HG02763 (cell line): ENCODE measurements around the gene CTIF.

Source experiments
- ATAC-seq: cut with Tn5 transposase; IDR thresholded peaks from one replicate; pipeline ENCODE4 v1.9.1; 2021; ENCODE audit warnings: mild to moderate bottlenecking, moderate library complexity; ENCODE audit not compliant: unreplicated experiment

CTIF gene

GRCh38 chr18:48599391-48599790, 60.6 kb downstream of the CTIF start:
- no peak for ATAC-seq

- no peak for ATAC-seq
Measured at GRCh38 chr18:48600046-48600445, 61.2 kb downstream of the CTIF start.

GRCh38 chr18:48600456-48601090, 61.7 kb downstream of the CTIF start:
- no peak for ATAC-seq

DNA sequence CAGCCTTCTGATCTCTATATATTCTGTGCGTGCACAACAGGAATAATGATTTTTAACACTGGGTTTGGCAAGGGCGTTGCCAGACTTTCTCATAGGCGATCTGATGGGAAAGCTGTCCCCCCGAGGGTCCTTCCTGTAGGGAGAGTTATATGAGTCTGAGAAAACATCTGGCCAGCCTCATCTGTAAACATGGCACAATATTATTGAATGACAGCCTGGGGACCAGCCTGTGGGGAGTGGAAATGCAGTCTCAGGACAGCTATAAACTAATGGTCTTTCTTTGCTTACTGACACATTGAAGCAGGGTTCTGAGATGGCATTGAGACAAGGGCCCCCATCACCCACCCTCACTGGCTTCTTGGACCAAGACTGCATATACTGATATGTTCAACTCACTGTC, 62.5 kb downstream of the CTIF start:
- ATAC-seq: no peak

DNA sequence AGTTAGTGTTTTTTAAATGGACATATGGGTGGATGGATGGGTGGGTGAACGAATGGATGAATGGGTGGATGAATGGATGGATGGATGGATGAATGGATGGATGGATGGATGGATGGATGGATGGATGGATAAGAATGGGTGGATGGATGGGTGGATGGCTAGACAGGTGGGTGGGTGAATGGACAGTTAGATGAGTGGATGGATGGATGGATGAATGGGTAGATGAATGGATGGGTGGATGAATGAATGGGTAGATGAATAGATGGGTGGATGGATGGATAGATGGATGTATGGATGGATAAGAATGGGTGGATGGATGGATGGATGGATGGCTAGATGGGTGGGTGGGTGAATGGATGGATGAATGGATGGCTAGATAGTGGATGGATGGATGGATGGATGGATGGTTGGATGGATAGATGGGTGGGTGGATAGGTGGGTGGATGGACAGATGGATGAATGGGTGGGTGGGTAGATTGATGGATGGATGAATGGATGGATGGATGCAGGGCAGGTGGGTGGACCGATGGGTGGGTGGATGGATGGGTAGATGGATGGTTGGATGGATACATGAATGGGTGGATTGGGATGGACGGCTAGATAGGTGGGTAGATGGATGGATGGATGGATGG, 64.0 kb downstream of the CTIF start:
- no peak for ATAC-seq

DNA sequence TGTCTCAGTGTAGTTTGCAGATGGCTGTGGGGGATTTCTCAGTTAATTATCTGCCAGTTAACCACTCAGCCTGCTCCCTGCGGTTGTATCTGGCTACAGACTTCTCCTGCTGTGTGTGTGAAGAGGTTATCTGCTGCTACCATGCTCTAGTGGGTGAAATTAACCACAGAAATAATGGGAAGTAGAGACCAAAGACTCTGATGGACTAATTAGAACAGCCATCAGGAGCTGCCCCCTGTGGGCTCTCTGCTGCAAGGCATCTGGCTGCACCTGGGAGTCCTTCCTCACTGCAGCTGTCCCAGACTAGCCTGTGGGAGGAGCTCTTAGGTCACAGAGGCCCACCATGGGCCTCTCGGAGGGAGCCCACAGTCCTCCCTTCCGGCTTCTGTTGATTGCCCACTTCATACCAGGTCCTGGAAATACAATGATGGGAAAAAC, 66.6 kb downstream of the CTIF start:
- peak; percentile 45 for ATAC-seq

- no peak for ATAC-seq
Measured at GRCh38 chr18:48607056-48607984, 68.5 kb downstream of the CTIF start.

GRCh38 chr18:48608581-48608980, 69.8 kb downstream of the CTIF start:
- ATAC-seq: no peak

- ATAC-seq: no peak
Measured at GRCh38 chr18:48609114-48609513, 70.3 kb downstream of the CTIF start.

GRCh38 chr18:48609820-48610815, 71.3 kb downstream of the CTIF start:
- no peak for ATAC-seq

DNA sequence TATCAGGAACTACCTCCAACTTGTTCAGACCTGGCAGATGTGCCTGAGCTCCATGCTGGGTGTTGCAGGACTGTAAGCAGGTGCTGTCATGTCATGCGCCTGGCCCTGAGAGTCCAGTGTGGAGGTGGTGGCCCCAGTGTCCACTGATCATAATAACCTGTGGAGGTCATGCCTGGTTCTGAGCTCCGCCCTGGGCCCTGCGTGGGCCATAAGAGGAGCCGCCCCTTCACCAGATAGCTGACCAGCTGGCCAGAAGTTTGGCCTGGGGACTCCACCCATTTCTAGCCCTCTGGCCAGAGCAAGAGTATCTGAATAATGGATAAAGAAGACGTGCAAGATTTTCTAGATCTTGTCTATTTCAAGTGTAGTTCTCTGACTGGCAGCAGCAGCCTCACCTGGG, 72.4 kb downstream of the CTIF start:
- ATAC-seq: no peak

DNA sequence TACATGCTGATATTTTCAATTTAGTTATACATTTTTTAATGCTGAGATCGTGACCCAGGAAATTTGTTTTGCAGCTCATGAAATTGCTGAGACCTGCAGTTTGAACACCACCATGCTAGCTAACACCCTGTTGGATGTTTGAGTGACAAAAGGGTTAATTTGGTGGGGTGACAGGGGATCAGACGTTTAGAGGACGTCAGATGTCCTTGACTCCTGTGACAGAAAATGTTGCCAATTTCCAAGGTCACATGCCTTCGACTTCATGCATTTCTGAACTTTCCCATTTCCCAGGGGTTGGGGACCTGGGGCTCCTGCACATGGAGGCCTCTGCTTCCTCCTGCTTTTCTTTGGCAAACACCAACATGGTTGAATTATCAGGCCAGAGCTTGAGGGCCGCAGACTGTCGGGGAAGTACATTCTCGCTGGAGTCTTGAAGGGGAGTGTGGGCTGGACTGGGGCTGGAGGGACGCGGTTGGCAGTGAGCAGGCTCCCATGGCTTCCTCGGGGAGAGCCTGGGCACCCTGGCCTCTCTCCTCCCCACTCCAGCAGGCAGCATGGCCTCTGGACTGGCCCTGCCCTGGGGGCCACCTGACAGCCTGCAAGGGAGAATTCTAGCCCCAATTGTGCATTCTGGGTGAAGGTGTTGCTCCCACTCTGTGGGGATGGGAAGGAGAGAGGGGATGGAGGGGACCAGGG, 73.1 kb downstream of the CTIF start:
- no peak for ATAC-seq

DNA sequence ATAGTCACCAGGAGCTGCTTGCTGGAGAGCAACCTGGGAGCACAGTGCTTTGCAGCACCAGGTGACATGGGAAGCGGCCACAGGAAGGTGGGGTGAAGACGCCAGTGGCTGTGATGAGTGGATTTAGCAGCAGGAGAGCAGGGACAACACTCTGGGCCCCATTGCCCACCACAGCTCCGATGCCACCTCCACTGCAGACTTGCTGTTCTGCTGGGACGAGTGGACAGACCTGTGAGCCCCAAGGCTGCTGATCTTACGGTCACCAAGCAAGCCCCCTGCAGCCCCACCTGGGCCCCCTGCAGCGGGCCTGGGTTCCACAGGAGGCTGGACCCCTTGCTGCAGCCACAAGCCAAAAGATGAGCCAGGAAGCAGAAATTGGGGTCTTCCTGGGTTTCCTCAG, 73.7 kb downstream of the CTIF start:
- ATAC-seq: no peak

GRCh38 chr18:48612917-48613316, 74.1 kb downstream of the CTIF start:
- no peak for ATAC-seq

DNA sequence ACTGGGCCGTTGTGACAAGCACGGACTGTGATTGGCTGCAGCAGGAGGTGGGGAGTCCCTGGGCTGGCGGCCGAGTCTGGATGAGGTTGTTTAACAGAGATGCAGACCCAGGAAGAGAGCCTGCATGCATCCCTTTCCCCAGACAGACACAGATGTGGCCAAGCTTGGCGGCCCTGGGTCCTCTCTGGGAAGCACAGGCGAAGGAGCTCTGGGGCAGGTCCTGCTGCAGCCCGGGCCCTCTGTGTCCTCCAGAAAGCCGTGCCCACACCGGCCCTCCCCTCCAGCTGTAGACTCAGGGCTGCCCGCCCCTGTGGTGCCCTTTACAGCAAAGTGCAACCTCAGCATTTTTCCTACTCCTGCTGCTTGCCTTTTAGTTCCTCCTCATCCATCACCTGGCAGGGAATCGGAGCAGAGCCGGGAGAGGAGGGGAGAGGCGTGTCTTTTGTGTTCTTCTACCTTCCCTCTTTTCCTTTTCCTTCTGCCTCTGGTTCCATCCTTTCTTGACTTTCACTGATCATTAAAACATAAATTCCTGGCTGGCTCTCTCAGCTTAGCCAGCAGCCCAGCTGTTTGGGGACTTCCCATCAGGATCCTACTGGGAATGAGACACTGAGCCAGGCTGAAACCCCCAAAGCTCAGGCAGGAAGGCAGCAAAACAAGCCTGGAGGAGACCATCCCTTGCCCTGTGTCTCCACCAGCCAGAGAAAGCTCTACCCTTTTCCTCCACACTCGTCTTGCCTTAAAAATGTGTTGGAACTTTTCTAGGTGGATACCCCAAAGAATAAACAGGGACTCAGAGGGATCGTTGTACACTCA, 75.0 kb downstream of the CTIF start:
- ATAC-seq: no peak

GRCh38 chr18:48615566-48616401, 77.0 kb downstream of the CTIF start:
- ATAC-seq: no peak

- no peak for ATAC-seq
Measured at GRCh38 chr18:48616484-48617255, 77.8 kb downstream of the CTIF start.
